ENCODE data around the gene SGTA. TPM values are rescaled to one million over a fixed set of nuclear protein-coding genes. Genes with fewer than 3 reads are reported as not detected.
A peak's percentile ranks its signal among the peaks of the same experiment; 100 is the strongest.

The SGTA gene
- total and polyA plus RNA-seq, 7 donors = 63.4 to 186 (median 99.1) TPM

DNA sequence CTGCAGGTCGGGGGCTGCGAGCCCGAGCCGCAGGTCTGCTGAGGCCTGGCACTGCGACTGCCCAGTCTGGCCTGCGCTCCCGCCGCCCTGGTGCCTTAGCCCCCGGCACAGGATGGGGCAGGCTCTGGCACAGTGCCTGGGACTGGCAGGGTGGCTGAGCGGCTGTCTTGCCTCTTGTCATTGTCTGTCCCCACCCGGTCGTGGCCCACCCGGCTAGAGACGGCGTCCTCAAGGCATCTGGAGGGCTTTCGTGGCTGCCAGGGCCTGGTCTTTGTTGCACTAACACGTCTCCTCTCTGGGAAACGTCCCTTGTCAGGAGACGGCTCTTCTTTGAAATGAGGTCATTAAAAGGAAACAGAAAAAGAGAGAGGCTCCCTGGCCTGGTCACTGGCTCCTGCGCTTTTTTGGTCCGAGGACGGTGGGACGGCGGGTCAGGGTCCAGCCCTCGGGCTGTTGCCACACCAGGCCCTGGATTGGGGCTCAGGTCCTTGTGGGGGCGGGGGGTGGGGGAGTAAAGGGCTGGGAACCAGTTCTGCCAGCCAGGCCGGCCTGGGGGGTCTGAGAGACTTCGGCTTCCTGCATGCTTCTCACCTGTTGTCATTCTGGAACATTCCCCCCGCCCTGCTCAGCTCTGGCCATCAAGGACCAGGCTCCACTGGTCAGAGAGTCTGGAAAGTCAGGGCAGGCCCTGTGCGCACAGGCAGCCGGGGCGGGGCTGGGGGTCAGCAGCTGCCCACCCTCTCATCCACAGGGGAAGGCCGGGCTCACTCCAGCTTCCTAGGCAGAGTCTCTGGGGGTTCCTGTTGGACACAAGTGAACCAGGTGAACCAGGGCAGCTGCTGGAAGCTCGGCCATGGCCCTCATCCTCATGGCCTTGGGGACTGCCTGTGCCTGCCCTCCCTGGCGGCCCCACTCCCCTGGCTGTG is 30.4 kb upstream of the SGTA start:
- H3K4me3 ChIP-seq = no peak overlapping the region
- 82 to 85% (median 83%) methylated on average over 31 to 35 of the region's 35 CpGs for WGBS, 3 donors
- no peaks in the 10 kb centered on the region for H3K27me3 ChIP-seq (ENCODE audit: insufficient read depth in 3 of 3, low read length in 2 of 3)
- no peaks in the 10 kb centered on the region for H3K4me1 ChIP-seq
- TF ChIP-seq, protein P1, sequence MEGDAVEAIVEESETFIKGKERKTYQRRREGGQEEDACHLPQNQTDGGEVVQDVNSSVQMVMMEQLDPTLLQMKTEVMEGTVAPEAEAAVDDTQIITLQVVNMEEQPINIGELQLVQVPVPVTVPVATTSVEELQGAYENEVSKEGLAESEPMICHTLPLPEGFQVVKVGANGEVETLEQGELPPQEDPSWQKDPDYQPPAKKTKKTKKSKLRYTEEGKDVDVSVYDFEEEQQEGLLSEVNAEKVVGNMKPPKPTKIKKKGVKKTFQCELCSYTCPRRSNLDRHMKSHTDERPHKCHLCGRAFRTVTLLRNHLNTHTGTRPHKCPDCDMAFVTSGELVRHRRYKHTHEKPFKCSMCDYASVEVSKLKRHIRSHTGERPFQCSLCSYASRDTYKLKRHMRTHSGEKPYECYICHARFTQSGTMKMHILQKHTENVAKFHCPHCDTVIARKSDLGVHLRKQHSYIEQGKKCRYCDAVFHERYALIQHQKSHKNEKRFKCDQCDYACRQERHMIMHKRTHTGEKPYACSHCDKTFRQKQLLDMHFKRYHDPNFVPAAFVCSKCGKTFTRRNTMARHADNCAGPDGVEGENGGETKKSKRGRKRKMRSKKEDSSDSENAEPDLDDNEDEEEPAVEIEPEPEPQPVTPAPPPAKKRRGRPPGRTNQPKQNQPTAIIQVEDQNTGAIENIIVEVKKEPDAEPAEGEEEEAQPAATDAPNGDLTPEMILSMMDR (IDR thresholded peaks at IDR 0.05) = no peak
- H3K9me3 ChIP-seq = no peaks in the 10 kb centered on the region
- no peak overlapping the region for H3K27ac ChIP-seq
- intact Hi-C loops (cut with DNase I) = no loop called here
- ATAC-seq (no peak), DNase-seq (no peak)
- peaks cover 0 to 38% of the 10 kb centered on the region in 2 donors for H3K36me3 ChIP-seq (ENCODE audit: insufficient read depth in 1 of 2, low read depth in 1 of 2)

DNA sequence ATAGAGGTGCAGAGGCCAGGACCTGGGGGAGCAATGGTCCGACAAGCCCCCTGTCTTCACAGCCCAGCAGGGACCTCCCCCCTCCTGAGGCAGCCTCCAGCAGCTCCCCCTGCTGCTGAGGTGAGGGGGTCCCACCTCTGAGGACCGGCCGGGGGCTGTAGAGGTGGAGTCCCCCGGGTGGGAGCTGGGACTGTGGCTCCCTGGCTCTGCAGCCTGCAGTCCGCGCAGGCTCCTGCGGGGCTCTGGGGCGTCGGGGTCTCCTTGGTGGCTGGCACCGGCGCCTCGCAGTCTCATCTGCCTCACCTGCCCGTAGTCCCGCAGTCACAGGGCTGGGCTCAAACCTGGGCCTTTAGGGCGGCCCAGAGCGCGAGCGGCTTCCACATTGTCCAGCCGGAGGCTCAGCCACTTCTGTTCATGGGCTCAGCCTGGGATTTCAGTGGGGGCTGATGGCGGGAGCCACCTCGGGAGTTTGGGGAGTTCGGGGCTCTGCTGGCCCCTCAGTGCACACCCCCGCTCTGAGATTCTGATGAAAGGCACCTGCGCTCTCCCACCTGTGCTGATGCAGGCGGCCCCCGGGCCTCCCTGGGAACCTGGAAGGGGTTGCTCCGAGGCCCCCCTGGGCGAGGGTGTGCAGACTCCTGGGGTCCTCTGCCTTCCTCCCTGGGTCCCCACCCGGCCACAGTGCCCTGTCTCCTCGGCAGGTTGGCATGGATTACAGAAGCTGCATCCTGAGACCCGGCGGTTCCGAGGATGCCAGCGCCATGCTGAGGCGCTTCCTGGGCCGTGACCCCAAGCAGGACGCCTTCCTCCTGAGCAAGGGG is 29.6 kb upstream of the SGTA start:
- intact Hi-C loops (cut with DNase I) = no loop called here
- TF ChIP-seq, protein P1 (IDR thresholded peaks at IDR 0.05) = no peak
- Histone ChIP-seq H3K27ac (no peak overlapping the region), H3K4me1 (no peaks in the 10 kb centered on the region), H3K4me3 (no peak overlapping the region), H3K27me3 (ENCODE audit: insufficient read depth in 3 of 3, low read length in 2 of 3) (no peaks in the 10 kb centered on the region), H3K9me3 (no peaks in the 10 kb centered on the region), H3K36me3 (ENCODE audit: insufficient read depth in 1 of 2, low read depth in 1 of 2) (peaks cover 0 to 47% of the 10 kb centered on the region in 2 donors)
- ATAC-seq (peak in 1 of 4 donors; percentile 5), DNase-seq (no peak)
- WGBS, 3 donors = 92 to 93% (median 93%) methylated on average over 34 to 37 of the region's 37 CpGs

DNA sequence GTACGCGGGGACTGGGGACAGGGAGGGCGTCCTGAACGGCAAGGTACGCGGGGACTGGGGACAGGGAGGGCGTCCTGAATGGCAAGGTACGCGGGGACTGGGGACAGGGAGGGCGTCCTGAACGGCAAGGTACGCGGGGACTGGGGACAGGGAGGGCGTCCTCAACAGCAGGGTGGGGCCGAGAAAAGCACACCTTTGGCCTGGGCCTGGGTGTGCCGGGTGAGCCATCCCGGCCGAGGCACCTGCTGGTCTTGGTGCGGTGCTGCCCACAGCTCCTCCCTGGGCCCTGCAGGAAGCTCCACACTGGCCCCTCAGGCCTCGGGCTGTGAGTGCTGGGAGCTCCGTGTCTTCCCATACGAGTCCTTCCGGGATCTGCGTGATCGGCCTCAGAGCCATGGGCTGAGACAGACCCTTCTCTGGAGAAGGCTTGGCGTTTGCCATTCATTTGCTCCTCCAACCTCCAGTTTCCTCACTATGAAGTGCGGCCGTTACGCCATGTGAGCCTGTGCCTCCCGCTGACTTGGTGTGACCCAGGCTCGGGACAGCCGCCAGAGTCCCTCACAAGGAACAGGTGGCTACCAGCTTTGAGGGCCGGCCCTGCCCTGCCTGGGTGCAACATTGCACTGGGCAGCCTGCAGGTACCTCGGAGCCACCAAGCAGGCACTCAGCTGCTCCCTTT is 28.8 kb upstream of the SGTA start:
- 72 to 80% (median 76%) methylated on average over 25 to 34 of the region's 34 CpGs for WGBS, 3 donors
- Histone ChIP-seq H3K9me3 (no peaks in the 10 kb centered on the region), H3K27me3 (ENCODE audit: insufficient read depth in 3 of 3, low read length in 2 of 3) (no peaks in the 10 kb centered on the region), H3K4me1 (no peaks in the 10 kb centered on the region), H3K36me3 (ENCODE audit: insufficient read depth in 1 of 2, low read depth in 1 of 2) (peaks cover 0 to 52% of the 10 kb centered on the region in 2 donors), H3K4me3 (no peak overlapping the region), H3K27ac (no peak overlapping the region)
- ATAC-seq (peak; percentile 15 to 82 (median 72)), DNase-seq (no peak)
- TF ChIP-seq, protein P1 (IDR thresholded peaks at IDR 0.05) = no peak
- intact Hi-C loops (cut with DNase I) = no loop called here

DNA sequence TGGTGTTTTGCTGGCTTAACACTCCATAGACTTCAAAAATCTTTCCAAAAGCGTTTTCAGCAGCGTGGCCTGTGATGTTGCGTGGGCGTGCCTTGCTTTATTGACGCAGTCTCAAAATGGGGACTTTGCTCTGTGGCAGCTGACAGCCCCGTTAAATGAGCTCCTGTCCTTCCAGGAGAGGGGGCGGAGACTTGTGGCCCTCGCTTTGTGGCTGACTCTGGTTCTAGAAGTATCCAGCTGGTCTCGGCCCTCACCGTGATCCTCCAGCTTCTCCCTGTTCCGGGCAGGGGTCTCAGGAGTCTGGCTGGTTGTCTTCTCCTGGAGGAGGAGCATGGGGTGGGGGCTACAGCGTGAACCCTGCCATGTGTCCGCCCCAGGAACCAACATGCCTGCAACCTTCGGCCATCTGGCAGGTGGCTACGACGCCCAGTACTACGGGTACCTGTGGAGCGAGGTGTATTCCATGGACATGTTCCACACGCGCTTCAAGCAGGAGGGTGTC is 28.2 kb upstream of the SGTA start:
- TF ChIP-seq, protein P1 (IDR thresholded peaks at IDR 0.05) = no peak
- DNase-seq (no peak), ATAC-seq (no peak)
- intact Hi-C loops (cut with DNase I) = no loop called here
- no peaks in the 10 kb centered on the region for H3K9me3 ChIP-seq
- H3K4me1 ChIP-seq = no peaks in the 10 kb centered on the region
- peaks cover 0 to 56% of the 10 kb centered on the region in 2 donors for H3K36me3 ChIP-seq (ENCODE audit: insufficient read depth in 1 of 2, low read depth in 1 of 2)
- WGBS, 3 donors = 96 to 98% (median 96%) methylated on average over 20 of the region's 20 CpGs
- no peak overlapping the region for H3K4me3 ChIP-seq
- no peak overlapping the region for H3K27ac ChIP-seq
- no peaks in the 10 kb centered on the region for H3K27me3 ChIP-seq (ENCODE audit: insufficient read depth in 3 of 3, low read length in 2 of 3)

All from psoas muscle (tissue), 8 donors.